ENCODE measurements around the gene DOK5.

GRCh38 chr20:54643761-54644160 lies 168.4 kb downstream of the DOK5 start:
- no peak for TF ChIP-seq CTCF (IDR thresholded peaks at IDR 0.05; ENCODE audit: low read length)
- no peak for TF ChIP-seq EZH2phosphoT487 (IDR thresholded peaks at IDR 0.05; ENCODE audit: low read length)
- no peak for TF ChIP-seq EZH2 (optimal IDR thresholded peaks at IDR 0.05; ENCODE audit: low read depth, low read length)
